Esophagus muscularis mucosa (tissue), 4 donors: ENCODE measurements around the gene DPF3. TPM values are rescaled to one million over a fixed set of nuclear protein-coding genes. Genes with fewer than 3 reads are reported as not detected.
A peak's percentile ranks its signal among the peaks of the same experiment; 100 is the strongest.

Source experiments
- DNase-seq: peaks from one replicate; pipeline ENCODE4 v3.0.0-alpha.2; 2017; ENCODE audit errors: extremely low spot score
- H3K27ac ChIP-seq, 4 donors: fragments of 200-600 bp; sonication (generic); replicated peaks in 1 of 4; 1 replicate in 3 of 4; 2 replicates in 1 of 4; pipeline ENCODE4 v1.5.1; 2016 to 2019; ENCODE audit warnings: mild to moderate bottlenecking in 1 of 4
- H3K27me3 ChIP-seq, 4 donors: fragments of 200-600 bp; sonication (generic); one replicate each; pipeline versions ENCODE4 v1.5.1 to v1.6.0; 2016 to 2019
- H3K36me3 ChIP-seq, 4 donors: fragments of 200-600 bp; sonication (generic); one replicate each; pipeline ENCODE4 v1.5.1; 2016 to 2019
- H3K4me1 ChIP-seq, 4 donors: fragments of 200-600 bp; sonication (generic); one replicate each; pipeline ENCODE4 v1.5.1; 2016 to 2019
- H3K4me3 ChIP-seq, 4 donors: fragments of 200-600 bp; sonication (generic); 1 replicate in 2 of 4; 2 replicates in 2 of 4; pipeline ENCODE4 v1.5.1; 2016 to 2019; ENCODE audit warnings: mild to moderate bottlenecking in 4 of 4, moderate library complexity in 1 of 4
- H3K9me3 ChIP-seq, 4 donors: fragments of 200-600 bp; sonication (generic); 1 replicate in 3 of 4; 2 replicates in 1 of 4; pipeline ENCODE4 v1.5.1; 2016 to 2019
- EP300 ChIP-seq: sonication (generic); formaldehyde crosslinking; IDR thresholded peaks from one replicate; pipeline ENCODE4 v1.6.1; 2017; ENCODE audit warnings: antibody characterized with exemption
- POLR2A ChIP-seq: fragments of 450-650 bp; IDR thresholded peaks from one replicate; pipeline ENCODE4 v1.6.1; 2017; ENCODE audit warnings: antibody characterized with exemption, moderate library complexity, mild to moderate bottlenecking, low read depth
- POLR2AphosphoS5 ChIP-seq, 2 donors: sonication (generic); formaldehyde crosslinking; IDR thresholded peaks; one replicate each; pipeline ENCODE4 v1.6.1; 2017; ENCODE audit warnings: antibody characterized with exemption in 2 of 2
- WGBS: methylation state at CpG from one replicate; pipeline ENCODE4 v1.1.5; 2018; 5-methylcytosine and 5-hydroxymethylcytosine counted together
- intact Hi-C: fragments of 100-400 bp; cut with DNase I; formaldehyde crosslinking; loops from one replicate; pipeline ENCODE4 v1.15.1; 2023
- total RNA-seq, 4 donors: library from RNA; depleted of rRNA; stranded (reverse); fragments of >200 nt; gene quantifications; one replicate each; pipeline versions ENCODE4 v1.1.0 to v1.2.1, GENCODE V29; 2016
- TF ChIP-seq, protein P1 (sequence below), 3 experiments: fragments of 200-600 bp in 2 of 3; fragments of 450-650 bp in 1 of 3; sonication (generic) in 2 of 3; IDR thresholded peaks; one replicate each; pipeline ENCODE4 v1.5.1; 2017 to 2019; ENCODE audit warnings: antibody characterized with exemption in 3 of 3, mild to moderate bottlenecking in 2 of 3, moderate library complexity in 1 of 3

The DPF3 gene
- total RNA-seq, 4 donors from 2014 or later, result 0.78 to 2.5 (median 1.7) TPM

DNA sequence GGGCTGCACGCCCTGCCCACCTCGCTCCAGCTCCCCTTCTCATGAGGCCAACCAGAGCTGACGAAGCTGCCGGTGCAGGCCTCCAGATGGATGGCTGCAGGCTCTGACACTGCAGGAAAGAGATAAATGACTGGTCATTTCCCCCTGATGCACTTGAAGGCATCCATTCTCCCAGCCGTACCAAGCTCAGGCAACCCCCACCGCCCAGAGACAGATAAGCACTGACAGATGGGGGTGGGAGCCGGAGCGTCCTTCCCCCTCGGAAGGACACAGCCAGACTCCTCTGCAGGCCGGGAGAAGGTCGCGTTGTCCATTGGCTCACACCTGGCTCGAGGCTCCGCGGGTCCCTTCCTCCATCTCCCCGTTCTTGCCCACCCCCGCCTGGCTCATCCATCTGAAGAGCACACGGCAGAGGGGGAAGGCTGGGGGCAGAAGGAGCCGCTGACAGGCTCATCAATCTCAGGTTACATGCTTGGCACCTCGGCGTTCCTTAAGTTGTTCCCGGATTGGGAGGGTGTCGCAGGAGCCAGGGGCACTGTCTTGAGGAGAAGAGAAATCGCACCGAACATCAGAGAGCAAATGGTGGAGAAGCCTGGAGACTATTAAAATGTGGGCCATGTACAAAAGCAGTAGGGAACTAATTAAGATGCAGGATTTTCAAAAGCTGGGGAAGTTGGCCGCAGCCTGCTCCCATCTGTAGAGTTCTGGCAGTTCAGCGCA is 151.6 kb downstream of the DPF3 start:
- Histone ChIP-seq H3K4me3 (no peak overlapping the region), H3K27ac (no peak overlapping the region), H3K27me3 (no peaks in the 10 kb centered on the region), H3K4me1 (peaks cover 3 to 24% (median 11%) of the 10 kb centered on the region in 4 donors), H3K36me3 (peaks cover 0 to 9% (median 0%) of the 10 kb centered on the region in 4 donors), H3K9me3 (no peaks in the 10 kb centered on the region)
- no peak for TF ChIP-seq EP300
- TF ChIP-seq POLR2A, result no peak
- TF ChIP-seq, protein P1, sequence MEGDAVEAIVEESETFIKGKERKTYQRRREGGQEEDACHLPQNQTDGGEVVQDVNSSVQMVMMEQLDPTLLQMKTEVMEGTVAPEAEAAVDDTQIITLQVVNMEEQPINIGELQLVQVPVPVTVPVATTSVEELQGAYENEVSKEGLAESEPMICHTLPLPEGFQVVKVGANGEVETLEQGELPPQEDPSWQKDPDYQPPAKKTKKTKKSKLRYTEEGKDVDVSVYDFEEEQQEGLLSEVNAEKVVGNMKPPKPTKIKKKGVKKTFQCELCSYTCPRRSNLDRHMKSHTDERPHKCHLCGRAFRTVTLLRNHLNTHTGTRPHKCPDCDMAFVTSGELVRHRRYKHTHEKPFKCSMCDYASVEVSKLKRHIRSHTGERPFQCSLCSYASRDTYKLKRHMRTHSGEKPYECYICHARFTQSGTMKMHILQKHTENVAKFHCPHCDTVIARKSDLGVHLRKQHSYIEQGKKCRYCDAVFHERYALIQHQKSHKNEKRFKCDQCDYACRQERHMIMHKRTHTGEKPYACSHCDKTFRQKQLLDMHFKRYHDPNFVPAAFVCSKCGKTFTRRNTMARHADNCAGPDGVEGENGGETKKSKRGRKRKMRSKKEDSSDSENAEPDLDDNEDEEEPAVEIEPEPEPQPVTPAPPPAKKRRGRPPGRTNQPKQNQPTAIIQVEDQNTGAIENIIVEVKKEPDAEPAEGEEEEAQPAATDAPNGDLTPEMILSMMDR (IDR thresholded peaks at IDR 0.05), result no peak
- no peak for TF ChIP-seq POLR2AphosphoS5 (IDR thresholded peaks at IDR 0.05)
- peak; percentile 62 for DNase-seq
- WGBS, result 47% methylated on average over 27 of the region's 27 CpGs
- intact Hi-C loops, result no loop called here

DNA sequence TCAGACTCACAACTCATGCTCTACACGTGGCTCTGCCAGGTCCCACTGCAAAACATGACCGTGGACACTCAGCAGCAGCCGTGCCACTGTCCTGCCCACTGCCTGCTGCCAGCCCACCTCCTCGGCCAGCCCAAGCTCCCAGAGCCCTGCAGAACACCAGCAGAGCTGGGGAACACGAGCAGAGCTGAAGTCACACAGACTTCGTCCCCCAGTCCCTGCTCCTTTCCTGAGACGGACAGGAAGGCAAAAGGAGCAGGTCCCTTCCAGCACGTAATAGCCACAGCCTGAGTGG is 152.1 kb downstream of the DPF3 start:
- Histone ChIP-seq H3K27ac (no peak overlapping the region), H3K36me3 (peaks cover 0 to 9% (median 0%) of the 10 kb centered on the region in 4 donors), H3K9me3 (no peaks in the 10 kb centered on the region), H3K4me1 (peaks cover 3 to 24% (median 11%) of the 10 kb centered on the region in 4 donors), H3K4me3 (no peak overlapping the region), H3K27me3 (no peaks in the 10 kb centered on the region)
- no peak for TF ChIP-seq POLR2AphosphoS5 (IDR thresholded peaks at IDR 0.05)
- no peak for TF ChIP-seq EP300
- TF ChIP-seq, protein P1 (IDR thresholded peaks at IDR 0.05), result no peak
- TF ChIP-seq POLR2A, result no peak
- no peak for DNase-seq
- WGBS, result 77% methylated on average over 7 of the region's 8 CpGs
- intact Hi-C loops, result no loop called here

DNA sequence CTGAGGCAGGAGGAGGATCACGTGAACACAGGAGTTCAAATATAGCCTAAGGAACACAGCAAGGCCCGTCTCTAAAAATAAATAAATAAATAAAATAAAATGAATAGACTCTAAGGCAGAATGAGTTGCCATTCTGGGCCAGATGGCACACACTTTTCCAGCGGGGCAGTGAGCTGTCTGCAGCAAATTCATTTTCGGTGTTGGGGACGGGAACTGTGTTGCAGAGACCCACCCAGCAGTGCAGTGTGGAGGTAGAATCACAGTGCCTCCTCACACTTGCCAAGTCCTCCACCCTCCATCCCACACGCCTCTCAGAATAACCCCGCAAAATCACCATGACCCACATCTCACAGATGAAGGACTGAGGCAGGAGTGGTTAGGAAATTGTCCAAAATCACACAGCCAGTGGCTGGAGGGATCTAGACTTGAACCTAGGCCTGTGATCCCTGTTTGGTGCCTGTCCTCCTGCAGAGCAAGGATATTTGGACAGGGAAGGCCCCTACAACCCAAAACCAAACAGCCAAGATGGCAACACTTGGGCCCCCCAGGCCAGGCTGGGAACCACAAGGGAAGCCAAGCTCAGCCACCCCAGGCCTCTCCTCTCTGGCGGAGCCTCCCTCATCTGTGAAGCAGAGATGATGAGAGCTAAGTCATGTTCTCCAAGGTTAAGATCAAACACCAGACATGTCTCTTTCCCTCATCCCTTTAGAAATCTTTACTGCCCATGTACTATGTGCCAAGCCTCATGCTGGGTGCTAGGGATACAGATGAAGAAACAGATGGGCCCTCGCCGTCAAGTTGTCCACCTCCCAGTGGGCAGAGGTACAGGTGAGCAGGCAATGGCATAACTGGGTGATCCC is 152.7 kb downstream of the DPF3 start:
- Histone ChIP-seq H3K4me1 (peaks cover 0 to 24% (median 11%) of the 10 kb centered on the region in 4 donors), H3K4me3 (no peak overlapping the region), H3K27ac (no peak overlapping the region), H3K9me3 (no peaks in the 10 kb centered on the region), H3K36me3 (peaks cover 0 to 9% (median 0%) of the 10 kb centered on the region in 4 donors), H3K27me3 (no peaks in the 10 kb centered on the region)
- 93% methylated on average over 10 of the region's 10 CpGs for WGBS
- intact Hi-C loops, result no loop called here
- TF ChIP-seq EP300 (no peak), POLR2AphosphoS5 (IDR thresholded peaks at IDR 0.05) (no peak), POLR2A (no peak)
- TF ChIP-seq, protein P1 (IDR thresholded peaks at IDR 0.05), result no peak
- peak; percentile 90 for DNase-seq

DNA sequence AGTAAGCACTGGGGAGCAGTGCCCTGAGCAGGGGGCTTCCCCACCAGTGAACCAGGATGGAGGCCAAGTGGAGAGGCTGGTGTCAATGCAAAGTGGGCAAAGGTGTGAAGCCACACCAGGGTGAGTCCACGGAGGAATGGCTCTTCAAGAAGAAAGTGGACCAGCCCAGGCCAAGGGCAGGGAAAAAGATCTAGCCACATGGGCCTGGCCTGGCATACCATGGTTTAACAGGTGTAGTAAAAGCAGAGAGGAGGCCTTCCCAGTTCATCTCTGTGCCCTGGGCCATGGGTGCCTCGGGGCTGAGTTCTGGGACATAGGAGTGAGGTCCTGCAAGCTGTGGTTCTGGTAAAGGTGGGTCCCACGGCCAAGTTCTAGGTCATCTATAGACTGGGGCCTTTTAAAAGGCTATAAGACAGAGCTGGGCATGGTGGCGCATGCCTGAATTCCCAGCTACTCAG is 153.4 kb downstream of the DPF3 start:
- no peaks in the 10 kb centered on the region for H3K27me3 ChIP-seq
- H3K9me3 ChIP-seq, result no peaks in the 10 kb centered on the region
- WGBS, result 96% methylated on average over 4 of the region's 4 CpGs
- TF ChIP-seq, protein P1 (IDR thresholded peaks at IDR 0.05), result no peak
- no peak for TF ChIP-seq EP300
- TF ChIP-seq POLR2AphosphoS5 (IDR thresholded peaks at IDR 0.05), result no peak
- TF ChIP-seq POLR2A, result no peak
- no peak overlapping the region for H3K27ac ChIP-seq
- H3K4me3 ChIP-seq, result no peak overlapping the region
- intact Hi-C loops, result no loop called here
- H3K4me1 ChIP-seq, result peaks cover 0 to 19% (median 11%) of the 10 kb centered on the region in 4 donors
- peaks cover 0 to 9% (median 0%) of the 10 kb centered on the region in 4 donors for H3K36me3 ChIP-seq
- DNase-seq, result peak; percentile 86
